Measurements from ENCODE around the gene SLIT3. TPM values are rescaled to one million over a fixed set of nuclear protein-coding genes. Genes with fewer than 3 reads are reported as not detected.

Gene SLIT3
- total RNA-seq, 1 donor from 2014 or later: 3.1 TPM

DNA sequence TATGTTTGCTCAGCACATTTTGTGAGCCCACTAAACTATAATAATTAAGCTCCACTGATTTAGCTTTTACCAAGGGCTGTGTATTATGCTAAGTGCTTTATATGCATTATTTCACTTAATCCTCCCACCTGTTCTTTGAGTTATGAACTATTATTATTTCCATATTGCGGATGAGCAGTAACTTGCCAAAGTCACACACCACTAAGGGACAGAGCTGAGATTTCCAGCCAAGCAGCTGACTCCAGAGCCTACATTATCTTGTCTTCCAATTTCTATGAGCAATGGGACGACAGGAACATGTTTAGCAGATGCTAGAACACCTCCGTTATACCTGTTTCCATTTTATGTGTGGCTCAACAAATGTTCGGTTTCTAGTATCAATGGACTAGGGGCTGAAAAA lies 484.3 kb downstream of the SLIT3 start:
- H3K4me3 ChIP-seq (ENCODE audit: low read depth, low read length): no peak overlapping the region
- DNase-seq (ENCODE audit: low read depth): no peak
- TF ChIP-seq, protein P1, sequence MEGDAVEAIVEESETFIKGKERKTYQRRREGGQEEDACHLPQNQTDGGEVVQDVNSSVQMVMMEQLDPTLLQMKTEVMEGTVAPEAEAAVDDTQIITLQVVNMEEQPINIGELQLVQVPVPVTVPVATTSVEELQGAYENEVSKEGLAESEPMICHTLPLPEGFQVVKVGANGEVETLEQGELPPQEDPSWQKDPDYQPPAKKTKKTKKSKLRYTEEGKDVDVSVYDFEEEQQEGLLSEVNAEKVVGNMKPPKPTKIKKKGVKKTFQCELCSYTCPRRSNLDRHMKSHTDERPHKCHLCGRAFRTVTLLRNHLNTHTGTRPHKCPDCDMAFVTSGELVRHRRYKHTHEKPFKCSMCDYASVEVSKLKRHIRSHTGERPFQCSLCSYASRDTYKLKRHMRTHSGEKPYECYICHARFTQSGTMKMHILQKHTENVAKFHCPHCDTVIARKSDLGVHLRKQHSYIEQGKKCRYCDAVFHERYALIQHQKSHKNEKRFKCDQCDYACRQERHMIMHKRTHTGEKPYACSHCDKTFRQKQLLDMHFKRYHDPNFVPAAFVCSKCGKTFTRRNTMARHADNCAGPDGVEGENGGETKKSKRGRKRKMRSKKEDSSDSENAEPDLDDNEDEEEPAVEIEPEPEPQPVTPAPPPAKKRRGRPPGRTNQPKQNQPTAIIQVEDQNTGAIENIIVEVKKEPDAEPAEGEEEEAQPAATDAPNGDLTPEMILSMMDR (conservative IDR thresholded peaks at IDR 0.05; ENCODE audit: low read depth, low read length): no peak

DNA sequence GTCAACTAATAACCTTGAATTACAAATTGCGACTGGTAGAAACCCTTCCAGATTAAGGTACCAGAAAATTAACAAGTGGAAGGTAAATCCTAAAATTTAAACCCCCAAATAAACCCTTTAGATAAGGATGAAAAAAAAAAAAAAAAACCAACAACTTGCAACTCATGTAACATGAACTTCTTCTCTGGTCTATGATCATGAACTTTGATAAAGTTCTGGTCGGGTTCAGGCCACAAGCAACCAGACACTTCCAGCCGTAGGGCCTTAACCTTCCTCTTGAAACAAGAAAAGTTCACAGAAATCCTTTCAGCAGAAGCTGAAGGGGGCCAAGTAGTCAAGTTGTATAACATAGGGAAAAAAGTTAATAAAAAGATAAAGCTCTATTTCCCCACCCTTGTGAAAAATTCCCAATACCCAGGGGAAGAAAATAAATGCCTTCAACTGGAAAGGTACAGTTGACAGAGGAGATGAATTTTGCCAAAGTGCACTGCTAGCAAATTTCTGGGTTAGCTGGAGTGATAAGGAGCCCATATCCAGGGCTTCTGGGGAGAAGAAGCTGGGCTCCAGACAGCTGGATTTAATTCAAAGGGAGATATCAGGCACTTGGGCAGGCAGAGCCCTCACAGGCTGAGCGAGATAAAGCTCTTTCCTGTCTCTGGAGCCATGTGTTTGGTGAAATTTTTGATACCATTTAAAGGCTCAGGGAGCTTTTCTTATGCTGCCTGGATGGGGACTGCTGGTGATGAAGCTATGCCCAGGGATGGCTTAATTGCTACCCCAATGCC lies 487.6 kb downstream of the SLIT3 start:
- no peak overlapping the region for H3K4me3 ChIP-seq (ENCODE audit: low read depth, low read length)
- DNase-seq (ENCODE audit: low read depth): no peak
- TF ChIP-seq, protein P1 (conservative IDR thresholded peaks at IDR 0.05; ENCODE audit: low read depth, low read length): no peak

DNA sequence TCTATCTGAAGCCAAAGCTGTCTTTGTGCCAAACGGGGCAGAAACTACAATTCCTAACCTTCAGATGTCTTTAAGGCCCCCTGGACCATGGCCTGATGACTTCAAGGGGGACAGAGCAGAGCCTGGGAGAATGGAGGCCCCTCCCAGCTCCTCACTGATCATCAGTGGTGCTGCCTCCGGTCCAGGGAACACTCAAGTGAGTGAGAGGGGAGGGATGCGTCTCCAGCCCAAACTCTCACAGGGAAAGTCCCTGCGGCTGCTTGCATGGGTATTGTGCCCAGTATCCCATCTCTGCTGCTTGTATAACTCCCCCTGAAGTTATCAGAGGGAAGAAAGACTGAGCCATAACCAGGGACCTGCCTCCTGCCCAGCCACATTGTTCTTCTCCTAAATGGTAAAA lies 490.3 kb downstream of the SLIT3 start:
- H3K4me3 ChIP-seq (ENCODE audit: low read depth, low read length): no peak overlapping the region
- TF ChIP-seq, protein P1 (conservative IDR thresholded peaks at IDR 0.05; ENCODE audit: low read depth, low read length): no peak
- no peak for DNase-seq (ENCODE audit: low read depth)

DNA sequence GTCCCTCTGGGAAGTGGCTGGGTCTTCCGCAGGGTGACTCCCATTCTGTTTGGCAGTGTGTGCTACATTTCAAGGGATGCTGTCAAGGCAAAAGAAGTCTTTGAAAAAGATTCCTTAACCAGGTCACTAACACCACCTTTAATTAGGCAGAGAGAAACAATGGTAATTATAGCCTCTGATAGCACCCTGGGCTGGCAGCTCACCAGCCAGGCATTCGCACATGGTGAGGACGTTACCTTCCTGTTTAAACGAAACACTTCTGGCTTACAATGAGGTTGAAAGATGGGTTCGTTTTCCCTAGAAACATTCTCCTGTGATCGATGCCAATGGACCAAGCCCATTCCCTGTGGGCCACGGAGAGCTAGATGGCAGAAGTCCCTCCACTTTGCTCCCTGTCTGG lies 491.7 kb downstream of the SLIT3 start:
- TF ChIP-seq, protein P1 (conservative IDR thresholded peaks at IDR 0.05; ENCODE audit: low read depth, low read length): no peak
- no peak for DNase-seq (ENCODE audit: low read depth)
- H3K4me3 ChIP-seq (ENCODE audit: low read depth, low read length): no peak overlapping the region

DNA sequence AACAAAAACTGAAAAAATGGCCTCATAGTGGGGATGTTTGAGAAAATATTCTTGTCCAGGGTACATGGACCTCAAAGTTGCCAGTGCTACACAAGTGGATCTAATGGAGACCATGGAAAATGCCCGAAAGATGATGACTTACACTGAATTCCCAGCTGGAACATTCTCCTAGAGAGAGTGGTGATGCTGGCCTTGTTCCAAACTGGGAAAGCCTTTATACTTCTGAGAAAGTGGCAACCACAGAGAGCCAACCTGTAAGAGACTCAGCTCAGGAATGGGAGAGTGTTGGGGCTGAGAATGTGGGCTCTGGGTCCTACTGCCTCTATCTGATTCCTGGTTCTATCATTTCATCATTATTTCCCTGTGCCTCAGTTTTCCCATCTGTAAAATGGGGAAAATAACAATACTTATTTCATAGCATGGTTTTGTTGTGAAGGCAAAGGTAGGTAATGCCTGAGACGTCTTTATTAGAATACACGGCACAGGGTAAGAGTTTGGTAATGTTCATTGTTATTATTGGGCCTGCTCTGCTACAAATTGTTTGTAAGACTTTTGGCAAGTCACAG lies 492.8 kb downstream of the SLIT3 start:
- no peak overlapping the region for H3K4me3 ChIP-seq (ENCODE audit: low read depth, low read length)
- TF ChIP-seq, protein P1 (conservative IDR thresholded peaks at IDR 0.05; ENCODE audit: low read depth, low read length): no peak
- DNase-seq (ENCODE audit: low read depth): no peak

DNA sequence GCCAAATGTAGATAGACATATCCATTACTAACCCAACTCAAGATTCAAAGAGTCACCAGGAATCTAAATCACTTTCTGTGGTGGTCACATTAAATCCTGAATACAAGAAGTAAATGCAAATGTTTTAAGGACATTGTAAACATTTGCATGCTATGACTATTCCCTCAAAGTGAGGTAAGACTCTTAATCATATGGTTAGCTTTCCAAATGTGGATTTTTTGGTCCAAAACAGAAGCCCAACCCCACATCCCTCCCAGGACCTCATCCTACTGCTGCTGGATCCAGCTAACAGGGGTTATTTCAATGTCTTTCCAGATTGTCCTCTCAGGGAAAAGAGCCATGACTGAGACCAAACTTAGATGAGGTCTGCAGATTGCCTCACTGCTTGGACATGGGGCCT lies 493.7 kb downstream of the SLIT3 start:
- H3K4me3 ChIP-seq (ENCODE audit: low read depth, low read length): no peak overlapping the region
- DNase-seq (ENCODE audit: low read depth): no peak
- TF ChIP-seq, protein P1 (conservative IDR thresholded peaks at IDR 0.05; ENCODE audit: low read depth, low read length): no peak

DNA sequence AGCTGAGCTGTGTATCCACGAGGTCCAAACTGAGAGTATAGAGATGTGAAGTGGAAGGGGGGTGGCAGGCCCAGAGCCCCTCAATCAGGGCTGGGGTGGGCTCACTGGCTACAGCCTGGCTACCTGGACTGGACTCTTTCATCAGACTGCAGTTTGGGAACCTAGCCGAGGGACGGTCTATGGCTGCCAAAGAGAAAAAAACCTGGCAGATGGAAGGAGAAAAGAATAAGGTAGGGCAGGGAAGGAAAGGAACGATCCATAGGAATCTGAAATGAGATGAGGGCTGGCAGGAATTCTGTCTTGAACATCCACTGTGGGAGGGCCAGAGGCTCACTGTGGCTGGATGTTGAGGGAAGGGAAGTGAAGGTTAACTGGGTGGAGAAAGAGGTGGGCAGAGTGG lies 497.4 kb downstream of the SLIT3 start:
- no peak overlapping the region for H3K4me3 ChIP-seq (ENCODE audit: low read depth, low read length)
- TF ChIP-seq, protein P1 (conservative IDR thresholded peaks at IDR 0.05; ENCODE audit: low read depth, low read length): no peak
- no peak for DNase-seq (ENCODE audit: low read depth)
